Effector CD4-positive, alpha-beta T cell (primary cell): ENCODE measurements around the gene MTCL1.
A peak's percentile ranks its signal among the peaks of the same experiment; 100 is the strongest.
"Not testable (repeated sequence)": the region's sequence is repeated elsewhere in the genome, so short reads cannot be mapped to it uniquely, and the experiment has no call there.

ENCODE experiments used
- DNase-seq: peaks from one replicate; pipeline ENCODE4 v3.0.0-alpha.2; 2020

MTCL1 gene

GRCh38 chr18:8744656-8745055, 39.3 kb downstream of the MTCL1 start:
- no peak for DNase-seq

- no peak for DNase-seq
These were observed 40.1 kb downstream of the MTCL1 start for GRCh38 chr18:8745355-8746014.

GRCh38 chr18:8747440-8747937, 42.1 kb downstream of the MTCL1 start:
- no peak for DNase-seq

- no peak for DNase-seq
These were observed 44.1 kb downstream of the MTCL1 start for GRCh38 chr18:8749492-8749891.

- DNase-seq = no peak
These were observed 45.6 kb downstream of the MTCL1 start for GRCh38 chr18:8750954-8751415.

GRCh38 chr18:8751692-8752091, 46.3 kb downstream of the MTCL1 start:
- DNase-seq = no peak

- no peak for DNase-seq
These were observed 47.0 kb downstream of the MTCL1 start for GRCh38 chr18:8752329-8752728.

GRCh38 chr18:8754995-8755960, 49.9 kb downstream of the MTCL1 start:
- DNase-seq = peak; percentile 31

GRCh38 chr18:8756571-8756970, 51.2 kb downstream of the MTCL1 start:
- DNase-seq = no peak

GRCh38 chr18:8757396-8757997, 52.1 kb downstream of the MTCL1 start:
- DNase-seq = no peak

GRCh38 chr18:8758466-8758865, 53.1 kb downstream of the MTCL1 start:
- DNase-seq = no peak

- DNase-seq = no peak
These were observed 55.6 kb downstream of the MTCL1 start for GRCh38 chr18:8760984-8761383.

- DNase-seq = not testable (repeated sequence)
These were observed 56.2 kb downstream of the MTCL1 start for GRCh38 chr18:8761535-8761934.

- no peak for DNase-seq
These were observed 57.6 kb downstream of the MTCL1 start for GRCh38 chr18:8762968-8763367.

GRCh38 chr18:8763611-8764010, 58.3 kb downstream of the MTCL1 start:
- DNase-seq = no peak

GRCh38 chr18:8765783-8766463, 60.6 kb downstream of the MTCL1 start:
- DNase-seq = no peak

- no peak for DNase-seq
These were observed 61.4 kb downstream of the MTCL1 start for GRCh38 chr18:8766559-8767293.

GRCh38 chr18:8767340-8767739, 62.0 kb downstream of the MTCL1 start:
- DNase-seq = no peak

- DNase-seq = no peak
These were observed 64.2 kb downstream of the MTCL1 start for GRCh38 chr18:8769509-8770095.

- DNase-seq = no peak
These were observed 65.3 kb downstream of the MTCL1 start for GRCh38 chr18:8770657-8771056.

GRCh38 chr18:8771930-8772329, 66.6 kb downstream of the MTCL1 start:
- DNase-seq = no peak

GRCh38 chr18:8773980-8774379, 68.6 kb downstream of the MTCL1 start:
- no peak for DNase-seq
